Activated CD4-positive, alpha-beta memory T cell treated with anti-CD3 and anti-CD28 coated beads for 36 hours (primary cell): Measurements from ENCODE around the gene FUT3. TPM values are rescaled to one million over a fixed set of nuclear protein-coding genes. Genes with fewer than 3 reads are reported as not detected.

Experiments used
- CTCF ChIA-PET: fragments of 350-600 bp; sonication (Branson Sonifier 250); formaldehyde crosslinking; loops from one replicate; lab custom pipeline; 2021; ENCODE audit warnings: antibody characterized with exemption, inconsistent platforms; lab: Charles Lee
- POLR2A ChIA-PET: fragments of 350-600 bp; sonication (Branson Sonifier 250); formaldehyde crosslinking; loops from one replicate; lab custom pipeline; 2021; ENCODE audit warnings: antibody characterized with exemption; lab: Charles Lee
- DNase-seq: peaks from one replicate; pipeline ENCODE4 v3.0.0-alpha.2; 2020
- H3K27ac Mint-ChIP-seq: one replicate; pipeline ENCODE4 v1.8.0; 2021; ENCODE audit warnings: mixed read lengths
- H3K27me3 Mint-ChIP-seq: one replicate; pipeline ENCODE4 v1.8.0; 2021; ENCODE audit warnings: mixed read lengths
- H3K36me3 Mint-ChIP-seq: one replicate; pipeline ENCODE4 v1.8.0; 2021; ENCODE audit warnings: mixed read lengths
- H3K4me1 Mint-ChIP-seq: one replicate; pipeline ENCODE4 v1.8.0; 2021; ENCODE audit warnings: low read depth, mixed read lengths
- H3K4me3 Mint-ChIP-seq: one replicate; pipeline ENCODE4 v1.8.0; 2021; ENCODE audit warnings: mild to moderate bottlenecking, mixed read lengths
- H3K9me3 Mint-ChIP-seq: one replicate; pipeline ENCODE4 v1.8.0; 2021; ENCODE audit warnings: mixed read lengths
- intact Hi-C: fragments of 100-400 bp; cut with micrococcal nuclease; formaldehyde crosslinking; loops from one replicate; pipeline ENCODE4 v1.15.1; 2023
- total RNA-seq, 2 experiments: library from RNA; stranded (reverse); gene quantifications; one replicate each; pipeline ENCODE4 v1.2.3, GENCODE V29; 2021

Gene FUT3
- total RNA-seq, 2 experiments from 2014 or later, result not detected

- H3K27me3 Mint-ChIP-seq, result peaks cover 22% of the 10 kb centered on the region
- POLR2A ChIA-PET, result interaction anchor here (1.0 to 2.1 kb wide), 7 partner anchors 9 to 112 kb away, joined by 3 to 21 read pairs (median 5); partner anchors contain the start of genes CATSPERD, DUS3L, LONP1 and NDUFA11
- intact Hi-C loops, result no loop called here
- CTCF ChIA-PET, result interaction anchor here (0.7 to 2.8 kb wide), 51 partner anchors 9 to 325 kb away, joined by 3 to 84 read pairs (median 6); partner anchors contain the start of genes CATSPERD, DUS3L, LONP1 and NDUFA11
- no peak overlapping the region for H3K27ac Mint-ChIP-seq
- H3K36me3 Mint-ChIP-seq, result no peaks in the 10 kb centered on the region
- H3K4me3 Mint-ChIP-seq, result peak overlapping the region; percentile 60
- H3K9me3 Mint-ChIP-seq, result no peaks in the 10 kb centered on the region
- no peak for DNase-seq
- H3K4me1 Mint-ChIP-seq, result peaks cover 21% of the 10 kb centered on the region
Measured at GRCh38 chr19:5803441-5803751, 47.9 kb downstream of the FUT3 start.

GRCh38 chr19:5801796-5802619, 49.2 kb downstream of the FUT3 start:
- Mint-ChIP-seq H3K36me3 (no peaks in the 10 kb centered on the region), H3K4me3 (no peak overlapping the region), H3K27ac (no peak overlapping the region), H3K27me3 (peaks cover 22% of the 10 kb centered on the region), H3K9me3 (no peaks in the 10 kb centered on the region), H3K4me1 (peaks cover 21% of the 10 kb centered on the region)
- intact Hi-C loops, result no loop called here
- no peak for DNase-seq
- CTCF ChIA-PET, result interaction anchor here (0.7 to 2.8 kb wide), 4 partner anchors 9 to 229 kb away, joined by 3 to 84 read pairs (median 4); partner anchors contain the start of gene DUS3L
- POLR2A ChIA-PET, result interaction anchor here (1.5 kb wide), 1 partner anchor 12 kb away, joined by 3 read pairs; no protein-coding TSS in a partner anchor

- Mint-ChIP-seq H3K36me3 (no peaks in the 10 kb centered on the region), H3K4me1 (peaks cover 21% of the 10 kb centered on the region), H3K9me3 (no peaks in the 10 kb centered on the region), H3K4me3 (no peak overlapping the region), H3K27ac (no peak overlapping the region), H3K27me3 (peaks cover 22% of the 10 kb centered on the region)
- DNase-seq, result no peak
- POLR2A ChIA-PET, result interaction anchor here (1.5 kb wide), 1 partner anchor 10 kb away, joined by 3 read pairs; no protein-coding TSS in a partner anchor
- CTCF ChIA-PET, result interaction anchor here (1.3 to 1.7 kb wide), 2 partner anchors 27 to 222 kb away, joined by 3 to 5 read pairs; no protein-coding TSS in a partner anchor
- intact Hi-C loops, result no loop called here
Measured at GRCh38 chr19:5800361-5801270, 50.6 kb downstream of the FUT3 start.

GRCh38 chr19:5799247-5800241, 51.7 kb downstream of the FUT3 start:
- Mint-ChIP-seq H3K27me3 (peaks cover 20% of the 10 kb centered on the region), H3K4me3 (no peak overlapping the region), H3K36me3 (no peaks in the 10 kb centered on the region), H3K4me1 (peaks cover 20% of the 10 kb centered on the region), H3K27ac (no peak overlapping the region), H3K9me3 (no peaks in the 10 kb centered on the region)
- intact Hi-C loops, result loop anchor here (10.0 kb wide), 1 partner anchor 1265 kb away; the partner anchor contains the start of gene ZNF557
- ChIA-PET POLR2A (no interaction called here), CTCF (no interaction called here)
- no peak for DNase-seq

- POLR2A ChIA-PET, result no interaction called here
- H3K36me3 Mint-ChIP-seq, result no peaks in the 10 kb centered on the region
- CTCF ChIA-PET, result interaction anchor here (0.6 to 1.3 kb wide), 4 partner anchors 21 to 112 kb away, joined by 3 to 6 read pairs (median 4); no protein-coding TSS in a partner anchor
- intact Hi-C loops, result loop anchor here (10.0 kb wide), 1 partner anchor 1267 kb away; the partner anchor contains the start of gene ZNF557
- H3K27me3 Mint-ChIP-seq, result peaks cover 18% of the 10 kb centered on the region
- H3K9me3 Mint-ChIP-seq, result no peaks in the 10 kb centered on the region
- no peak overlapping the region for H3K27ac Mint-ChIP-seq
- no peak overlapping the region for H3K4me3 Mint-ChIP-seq
- peaks cover 12% of the 10 kb centered on the region for H3K4me1 Mint-ChIP-seq
- no peak for DNase-seq
Measured at GRCh38 chr19:5798244-5798643, 53.0 kb downstream of the FUT3 start.

GRCh38 chr19:5795382-5795919, 55.8 kb downstream of the FUT3 start:
- CTCF ChIA-PET, result interaction anchor here (1.1 to 7.6 kb wide), 5 partner anchors 8 to 106 kb away, joined by 3 to 84 read pairs (median 4); partner anchors contain the start of genes NRTN and RPL36
- Mint-ChIP-seq H3K27ac (no peak overlapping the region), H3K36me3 (peaks cover 4% of the 10 kb centered on the region), H3K27me3 (peaks cover 4% of the 10 kb centered on the region), H3K4me1 (peaks cover 7% of the 10 kb centered on the region), H3K9me3 (no peaks in the 10 kb centered on the region), H3K4me3 (no peak overlapping the region)
- DNase-seq, result no peak
- POLR2A ChIA-PET, result interaction anchor here (1.1 kb wide), 1 partner anchor 75 kb away, joined by 3 read pairs; the partner anchor contains the start of genes CATSPERD and LONP1
- intact Hi-C loops, result loop anchor here (10.0 kb wide), 1 partner anchor 1269 kb away; the partner anchor contains the start of gene ZNF557

GRCh38 chr19:5793188-5793587, 58.1 kb downstream of the FUT3 start:
- H3K27ac Mint-ChIP-seq, result no peak overlapping the region
- POLR2A ChIA-PET, result no interaction called here
- DNase-seq, result no peak
- H3K36me3 Mint-ChIP-seq, result peaks cover 17% of the 10 kb centered on the region
- CTCF ChIA-PET, result interaction anchor here (1.5 to 7.6 kb wide), 4 partner anchors 10 to 106 kb away, joined by 3 to 84 read pairs (median 8); partner anchors contain the start of genes NRTN and RPL36
- H3K9me3 Mint-ChIP-seq, result no peaks in the 10 kb centered on the region
- H3K27me3 Mint-ChIP-seq, result no peaks in the 10 kb centered on the region
- peaks cover 12% of the 10 kb centered on the region for H3K4me1 Mint-ChIP-seq
- no peak overlapping the region for H3K4me3 Mint-ChIP-seq
- intact Hi-C loops, result loop anchor here (5.0 to 10.0 kb wide), 2 partner anchors 1071 to 1272 kb away; partner anchors contain the start of genes DPP9 and ZNF557

Other genes with a start within 250 kb of the FUT3 start
- 10 to 100 TPM; 63.5 to 76.4 TPM for gene SAFB2, start 228.7 kb downstream of the FUT3 start, total RNA-seq
- gene SAFB, start 228.4 kb downstream of the FUT3 start, total RNA-seq, result 100 to 1,000 TPM; 103 to 113 TPM
- 10 to 100 TPM; 50.9 to 55.3 TPM for gene MICOS13, start 170.9 kb downstream of the FUT3 start, total RNA-seq
- gene HSD11B1L, start 170.4 kb downstream of the FUT3 start, total RNA-seq, result 1 to 10 TPM; 3.8 to 4.1 TPM
- gene RPL36, start 161.2 kb downstream of the FUT3 start, total RNA-seq, result 1,000 to 10,000 TPM; 1,487 to 1,524 TPM
- 100 to 1,000 TPM; 178 to 181 TPM for gene LONP1, start 131.3 kb downstream of the FUT3 start, total RNA-seq
- gene CATSPERD, start 130.8 kb downstream of the FUT3 start, total RNA-seq, result not detected
- gene PRR22, start 66.7 kb downstream of the FUT3 start, total RNA-seq, result 1 to 10 TPM; 2.2 to 2.6 TPM
- 10 to 100 TPM; 41.9 to 44.4 TPM for gene DUS3L, start 60.3 kb downstream of the FUT3 start, total RNA-seq
- under 1 TPM; 0.22 to 0.97 TPM for gene NRTN, start 46.4 kb downstream of the FUT3 start, total RNA-seq
- gene FUT6, start 11.7 kb downstream of the FUT3 start, total RNA-seq, result not detected
- under 1 TPM; 0.15 to 0.24 TPM for gene FUT5, start 19.1 kb upstream of the FUT3 start, total RNA-seq
- 100 to 1,000 TPM; 224 to 226 TPM for gene NDUFA11, start 52.3 kb upstream of the FUT3 start, total RNA-seq
- 1 to 10 TPM; 2.9 to 3.3 TPM for gene VMAC, start 53.4 kb upstream of the FUT3 start, total RNA-seq
- 1 to 10 TPM; 3.7 to 3.9 TPM for gene CAPS, start 62.8 kb upstream of the FUT3 start, total RNA-seq
- 10 to 100 TPM; 78.1 to 81.3 TPM for gene RANBP3, start 126.7 kb upstream of the FUT3 start, total RNA-seq